MM.1S (cell line): ENCODE measurements around the gene ART1.

Experiments used
- EZH2 ChIP-seq: fragments of 300-600 bp; sonication (generic); optimal IDR thresholded peaks from 2 replicates; pipeline ENCODE3; 2017; ENCODE audit warnings: low read depth, mild to moderate bottlenecking, antibody characterized with exemption, low read length, mixed read lengths
- EZH2phosphoT487 ChIP-seq: fragments of 300-600 bp; sonication (generic); IDR thresholded peaks from 2 replicates; pipeline ENCODE4 v1.6.1; 2018; ENCODE audit warnings: antibody characterized with exemption, low read length
- TF ChIP-seq, protein P1 (sequence below): fragments of 300-600 bp; sonication (generic); IDR thresholded peaks from 2 replicates; pipeline ENCODE4 v1.5.1; 2016; ENCODE audit warnings: antibody characterized with exemption, low read length, mixed read lengths

- TF ChIP-seq, protein P1, sequence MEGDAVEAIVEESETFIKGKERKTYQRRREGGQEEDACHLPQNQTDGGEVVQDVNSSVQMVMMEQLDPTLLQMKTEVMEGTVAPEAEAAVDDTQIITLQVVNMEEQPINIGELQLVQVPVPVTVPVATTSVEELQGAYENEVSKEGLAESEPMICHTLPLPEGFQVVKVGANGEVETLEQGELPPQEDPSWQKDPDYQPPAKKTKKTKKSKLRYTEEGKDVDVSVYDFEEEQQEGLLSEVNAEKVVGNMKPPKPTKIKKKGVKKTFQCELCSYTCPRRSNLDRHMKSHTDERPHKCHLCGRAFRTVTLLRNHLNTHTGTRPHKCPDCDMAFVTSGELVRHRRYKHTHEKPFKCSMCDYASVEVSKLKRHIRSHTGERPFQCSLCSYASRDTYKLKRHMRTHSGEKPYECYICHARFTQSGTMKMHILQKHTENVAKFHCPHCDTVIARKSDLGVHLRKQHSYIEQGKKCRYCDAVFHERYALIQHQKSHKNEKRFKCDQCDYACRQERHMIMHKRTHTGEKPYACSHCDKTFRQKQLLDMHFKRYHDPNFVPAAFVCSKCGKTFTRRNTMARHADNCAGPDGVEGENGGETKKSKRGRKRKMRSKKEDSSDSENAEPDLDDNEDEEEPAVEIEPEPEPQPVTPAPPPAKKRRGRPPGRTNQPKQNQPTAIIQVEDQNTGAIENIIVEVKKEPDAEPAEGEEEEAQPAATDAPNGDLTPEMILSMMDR, result no peak
- TF ChIP-seq EZH2 (no peak), EZH2phosphoT487 (no peak)
Observed at GRCh38 chr11:3671334-3672254, 26.7 kb downstream of the ART1 start, which contains the start of gene CHRNA10.
